Measurements from ENCODE around the gene PHLDA3. TPM values are rescaled to one million over a fixed set of nuclear protein-coding genes. Genes with fewer than 3 reads are reported as not detected.
A peak's percentile ranks its signal among the peaks of the same experiment; 100 is the strongest.
"Not testable (repeated sequence)": the region's sequence is repeated elsewhere in the genome, so short reads cannot be mapped to it uniquely, and the experiment has no call there.

PHLDA3 gene
- total RNA-seq, 5 donors from 2014 or later (not counting 1 experiment from before 2014, with no cell fraction given), result 0.83 to 5.8 (median 3.6) TPM

DNA sequence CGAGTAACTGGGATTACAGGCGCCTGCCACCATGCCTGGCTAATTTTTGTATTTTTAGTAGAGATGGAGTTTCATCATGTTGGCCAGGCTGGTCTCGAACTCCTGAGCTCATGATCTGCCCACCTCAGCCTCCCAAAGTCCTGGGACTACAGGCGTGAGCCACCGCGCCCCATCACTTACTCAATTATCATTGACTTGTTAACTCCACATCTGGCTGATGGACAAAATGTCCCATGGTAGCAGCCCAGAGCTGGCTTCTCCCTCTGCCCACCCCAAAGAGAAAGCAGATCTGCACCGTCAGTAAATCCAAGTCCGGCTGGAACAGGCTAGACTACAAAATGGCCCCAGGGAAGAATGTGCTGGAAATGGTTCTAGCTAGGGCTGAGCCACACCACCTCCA is 3.3 kb upstream of the PHLDA3 start:
- H3K4me3 Mint-ChIP-seq; H3K4me1 ChIP-seq (ENCODE audit: control insufficient read depth in 1 of 2, extremely low read depth in 1 of 2, insufficient read depth in 2 of 2, low read length in 2 of 2); ATAC-seq (replicated peaks in 1 of 4); H3K36me3 ChIP-seq (ENCODE audit: control insufficient read depth in 2 of 2, extremely low read depth in 1 of 2, insufficient read depth in 1 of 2, low read length in 1 of 2); H3K27ac Mint-ChIP-seq; H3K36me3 Mint-ChIP-seq; H3K9me3 ChIP-seq; H3K27ac ChIP-seq (ENCODE audit: low read length); H3K4me3 ChIP-seq (ENCODE audit: control insufficient read depth in 1 of 2, extremely low read depth in 1 of 2, low read length in 1 of 2); POLR2A ChIA-PET; H3K9me3 Mint-ChIP-seq; DNase-seq: not testable (repeated sequence)
- Mint-ChIP-seq H3K27me3 (peaks cover 43 to 62% of the 10 kb centered on the region in 2 donors), H3K4me1 (peaks cover 6 to 17% (median 11%) of the 10 kb centered on the region in 3 donors)
- no CpG with 5 or more reads among the region's 8 CpGs for WGBS (ENCODE audit: insufficient coverage)
- peaks cover 0 to 46% of the 10 kb centered on the region in 2 experiments for H3K27me3 ChIP-seq (replicated peaks in 1 of 2; ENCODE audit: control insufficient read depth in 2 of 2, extremely low read depth in 1 of 2, insufficient read depth in 2 of 2, low read length in 1 of 2)
- CTCF ChIA-PET, result interaction anchor here in 1 of 2 donors (0.7 kb wide), 1 partner anchor 10 kb away, joined by 5 read pairs; no protein-coding TSS in a partner anchor

DNA sequence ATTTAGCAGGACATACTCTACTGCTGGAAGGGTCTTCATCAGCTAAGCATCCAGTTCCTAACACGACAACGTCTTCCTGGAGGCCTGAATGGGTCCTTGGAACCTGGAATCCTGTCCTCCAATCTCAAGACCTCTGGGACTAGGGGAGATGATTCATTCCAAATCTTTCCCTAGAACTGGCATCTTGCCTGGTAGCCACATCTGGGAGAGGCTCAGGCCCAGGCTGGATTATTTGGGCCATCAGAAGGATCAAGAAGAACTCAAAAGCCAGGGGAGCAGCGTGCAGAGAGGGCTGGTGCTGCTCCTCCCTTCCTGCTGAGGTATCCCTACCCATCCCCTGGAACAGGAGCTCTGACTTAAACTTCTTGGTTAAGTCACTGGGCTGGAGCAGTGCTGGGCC is 2.8 kb upstream of the PHLDA3 start:
- ChIA-PET CTCF (interaction anchor here in 1 of 2 donors (0.6 kb wide), 1 partner anchor 42 kb away, joined by 5 read pairs; no protein-coding TSS in a partner anchor), POLR2A (no interaction called here)
- no peak for ATAC-seq (replicated peaks in 1 of 4)

DNA sequence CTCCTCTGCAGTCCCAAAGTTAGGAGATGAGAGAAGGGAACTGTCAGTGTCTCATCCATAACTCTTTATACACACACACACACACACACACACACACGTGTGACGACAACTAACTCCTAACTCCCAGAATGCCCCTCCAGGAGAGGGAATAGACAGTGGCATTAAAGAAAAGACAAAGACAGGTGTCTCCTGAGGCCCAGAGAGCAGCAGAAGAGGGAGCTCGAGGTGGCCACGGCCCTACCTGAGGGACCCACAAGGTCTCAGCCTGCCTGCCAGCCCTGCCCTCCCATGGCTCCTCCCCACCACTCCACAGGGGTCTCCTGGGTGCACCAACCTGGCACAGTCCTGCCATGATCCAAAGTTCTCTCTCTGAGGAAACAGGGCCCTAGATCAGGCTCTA is 1.6 kb upstream of the PHLDA3 start:
- Mint-ChIP-seq H3K4me3 (peak overlapping the region in 2 of 3 donors; percentile 65 to 69), H3K9me3 (no peaks in the 10 kb centered on the region), H3K27me3 (peaks cover 40 to 58% of the 10 kb centered on the region in 2 donors), H3K4me1 (peaks cover 6 to 17% (median 11%) of the 10 kb centered on the region in 3 donors), H3K36me3 (no peaks in the 10 kb centered on the region), H3K27ac (no peak overlapping the region)
- POLR2A ChIA-PET, result no interaction called here
- Histone ChIP-seq H3K36me3 (ENCODE audit: control insufficient read depth in 2 of 2, extremely low read depth in 1 of 2, insufficient read depth in 1 of 2, low read length in 1 of 2) (no peaks in the 10 kb centered on the region), H3K27me3 (replicated peaks in 1 of 2; ENCODE audit: control insufficient read depth in 2 of 2, extremely low read depth in 1 of 2, insufficient read depth in 2 of 2, low read length in 1 of 2) (peaks cover 0 to 43% of the 10 kb centered on the region in 2 experiments), H3K9me3 (no peaks in the 10 kb centered on the region), H3K4me1 (ENCODE audit: control insufficient read depth in 1 of 2, extremely low read depth in 1 of 2, insufficient read depth in 2 of 2, low read length in 2 of 2) (peaks cover 0 to 7% of the 10 kb centered on the region in 2 experiments), H3K4me3 (ENCODE audit: control insufficient read depth in 1 of 2, extremely low read depth in 1 of 2, low read length in 1 of 2) (no peak overlapping the region), H3K27ac (ENCODE audit: low read length) (no peak overlapping the region)
- CTCF ChIA-PET, result no interaction called here
- WGBS (ENCODE audit: insufficient coverage), result 38% methylated on average over 2 of the region's 4 CpGs
- no peak for ATAC-seq (replicated peaks in 1 of 4)
- DNase-seq, result no peak

More for the DNA sequence above, 2.8 kb upstream of the PHLDA3 start:
- DNase-seq, result no peak
- Histone ChIP-seq H3K9me3 (no peaks in the 10 kb centered on the region), H3K4me3 (ENCODE audit: control insufficient read depth in 1 of 2, extremely low read depth in 1 of 2, low read length in 1 of 2) (no peak overlapping the region), H3K27ac (ENCODE audit: low read length) (no peak overlapping the region), H3K36me3 (ENCODE audit: control insufficient read depth in 2 of 2, extremely low read depth in 1 of 2, insufficient read depth in 1 of 2, low read length in 1 of 2) (no peaks in the 10 kb centered on the region), H3K4me1 (ENCODE audit: control insufficient read depth in 1 of 2, extremely low read depth in 1 of 2, insufficient read depth in 2 of 2, low read length in 2 of 2) (peaks cover 0 to 7% of the 10 kb centered on the region in 2 experiments), H3K27me3 (replicated peaks in 1 of 2; ENCODE audit: control insufficient read depth in 2 of 2, extremely low read depth in 1 of 2, insufficient read depth in 2 of 2, low read length in 1 of 2) (peaks cover 0 to 48% of the 10 kb centered on the region in 2 experiments)
- Mint-ChIP-seq H3K4me1 (peaks cover 6 to 17% (median 11%) of the 10 kb centered on the region in 3 donors), H3K4me3 (no peak overlapping the region), H3K27ac (no peak overlapping the region), H3K27me3 (peaks cover 43 to 61% of the 10 kb centered on the region in 2 donors), H3K36me3 (no peaks in the 10 kb centered on the region), H3K9me3 (no peaks in the 10 kb centered on the region)
- WGBS (ENCODE audit: insufficient coverage), result 57% methylated on average over 1 of the region's 3 CpGs

DNA sequence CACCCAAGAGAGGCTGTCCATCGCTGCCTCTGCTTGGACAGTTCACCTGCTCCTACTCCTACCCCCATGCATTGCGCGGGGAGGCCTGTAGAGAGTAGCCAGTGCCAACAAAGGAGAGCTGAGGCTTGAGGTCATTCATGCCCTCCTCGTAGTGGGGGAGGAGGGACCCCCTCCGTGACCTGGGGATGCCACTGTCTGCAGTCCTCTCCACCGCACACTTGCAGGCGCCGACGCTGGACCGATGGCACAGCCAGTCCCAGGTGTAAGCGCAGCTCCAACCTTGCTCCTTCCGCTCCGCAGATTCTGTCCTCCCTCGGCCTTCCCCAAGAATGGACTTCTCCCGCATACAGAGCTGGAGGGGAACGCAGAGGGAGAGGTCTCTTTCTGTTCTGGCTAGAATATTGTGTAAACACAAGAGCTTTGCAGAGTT is 672 bp upstream of the PHLDA3 start:
- no peak overlapping the region for H3K4me3 ChIP-seq (ENCODE audit: control insufficient read depth in 1 of 2, extremely low read depth in 1 of 2, low read length in 1 of 2)
- no peak for ATAC-seq (replicated peaks in 1 of 4)
- H3K27ac Mint-ChIP-seq, result no peak overlapping the region
- no peak overlapping the region for H3K27ac ChIP-seq (ENCODE audit: low read length)
- H3K27me3 ChIP-seq (replicated peaks in 1 of 2; ENCODE audit: control insufficient read depth in 2 of 2, extremely low read depth in 1 of 2, insufficient read depth in 2 of 2, low read length in 1 of 2), result peaks cover 0 to 43% of the 10 kb centered on the region in 2 experiments
- no peaks in the 10 kb centered on the region for H3K9me3 ChIP-seq
- H3K4me3 Mint-ChIP-seq, result peak overlapping the region; percentile 53 to 69 (median 65)
- ChIA-PET POLR2A (no interaction called here), CTCF (interaction anchor here in 1 of 2 donors (0.6 kb wide), 1 partner anchor 14 kb away, joined by 6 read pairs; no protein-coding TSS in a partner anchor)
- H3K4me1 Mint-ChIP-seq, result peaks cover 6 to 17% (median 11%) of the 10 kb centered on the region in 3 donors
- no peaks in the 10 kb centered on the region for H3K36me3 Mint-ChIP-seq
- no peaks in the 10 kb centered on the region for H3K36me3 ChIP-seq (ENCODE audit: control insufficient read depth in 2 of 2, extremely low read depth in 1 of 2, insufficient read depth in 1 of 2, low read length in 1 of 2)
- peaks cover 40 to 61% of the 10 kb centered on the region in 2 donors for H3K27me3 Mint-ChIP-seq
- WGBS (ENCODE audit: insufficient coverage), result 73% methylated on average over 8 of the region's 16 CpGs
- H3K4me1 ChIP-seq (ENCODE audit: control insufficient read depth in 1 of 2, extremely low read depth in 1 of 2, insufficient read depth in 2 of 2, low read length in 2 of 2), result peaks cover 0 to 7% of the 10 kb centered on the region in 2 experiments
- DNase-seq, result no peak
- no peaks in the 10 kb centered on the region for H3K9me3 Mint-ChIP-seq

DNA sequence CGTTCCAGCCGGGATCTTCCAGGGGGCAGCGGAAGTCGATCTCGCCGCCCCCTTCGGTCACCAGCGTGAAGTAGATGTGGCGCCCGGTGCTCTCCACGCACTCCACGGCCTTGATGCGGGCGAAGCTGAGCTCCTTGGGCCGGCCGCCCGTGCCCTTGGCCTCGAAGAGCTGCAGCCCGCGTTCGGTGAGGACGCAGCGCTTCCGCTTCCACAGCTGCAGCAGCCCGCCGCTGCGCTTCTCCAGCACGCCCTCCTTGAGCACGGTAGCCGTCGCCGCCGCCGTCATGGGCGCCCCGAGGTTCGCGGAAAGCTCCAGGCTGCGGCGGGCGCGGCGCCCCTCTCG is 516 bp downstream of the PHLDA3 start:
- Mint-ChIP-seq H3K9me3 (no peaks in the 10 kb centered on the region), H3K27me3 (peaks cover 37 to 56% of the 10 kb centered on the region in 2 donors), H3K4me1 (peaks cover 6 to 17% (median 11%) of the 10 kb centered on the region in 3 donors), H3K27ac (no peak overlapping the region), H3K36me3 (no peaks in the 10 kb centered on the region), H3K4me3 (peak overlapping the region; percentile 53 to 69 (median 66))
- Histone ChIP-seq H3K4me3 (ENCODE audit: control insufficient read depth in 1 of 2, extremely low read depth in 1 of 2, low read length in 1 of 2) (no peak overlapping the region), H3K4me1 (ENCODE audit: control insufficient read depth in 1 of 2, extremely low read depth in 1 of 2, insufficient read depth in 2 of 2, low read length in 2 of 2) (peaks cover 0 to 7% of the 10 kb centered on the region in 2 experiments), H3K27ac (ENCODE audit: low read length) (no peak overlapping the region), H3K27me3 (replicated peaks in 1 of 2; ENCODE audit: control insufficient read depth in 2 of 2, extremely low read depth in 1 of 2, insufficient read depth in 2 of 2, low read length in 1 of 2) (peaks cover 0 to 43% of the 10 kb centered on the region in 2 experiments), H3K9me3 (no peaks in the 10 kb centered on the region), H3K36me3 (ENCODE audit: control insufficient read depth in 2 of 2, extremely low read depth in 1 of 2, insufficient read depth in 1 of 2, low read length in 1 of 2) (no peaks in the 10 kb centered on the region)
- ChIA-PET CTCF (interaction anchor here in 1 of 2 donors (0.5 kb wide), 1 partner anchor 21 kb away, joined by 3 read pairs; no protein-coding TSS in a partner anchor), POLR2A (no interaction called here)
- ATAC-seq (replicated peaks in 1 of 4) (peak; percentile 39 to 50 (median 42)), DNase-seq (no peak)
- WGBS (ENCODE audit: insufficient coverage), result 10% methylated on average over 44 of the region's 44 CpGs

DNA sequence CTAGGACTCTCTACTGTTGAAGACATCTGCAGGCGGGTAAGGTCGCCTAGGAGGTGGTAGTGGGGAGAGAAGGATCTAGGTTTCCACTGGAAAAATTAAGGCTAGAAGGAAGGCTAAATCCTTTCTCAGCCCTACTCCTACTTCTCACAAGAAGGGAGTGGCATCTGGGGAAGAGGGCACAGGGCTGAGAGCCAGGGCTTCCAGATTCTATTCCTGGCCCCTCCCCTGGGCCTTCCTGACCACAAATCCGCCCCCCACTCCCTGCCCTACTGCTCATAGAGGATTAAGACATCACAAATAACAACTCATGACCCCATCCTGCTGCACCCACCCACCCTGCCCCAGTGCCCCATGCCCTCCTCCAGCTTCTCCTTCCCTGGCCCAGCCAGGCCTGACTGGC is 2.5 kb downstream of the PHLDA3 start:
- H3K27ac ChIP-seq (ENCODE audit: low read length), result no peak overlapping the region
- DNase-seq, result no peak
- no peaks in the 10 kb centered on the region for H3K9me3 Mint-ChIP-seq
- CTCF ChIA-PET, result interaction anchor here in 1 of 2 donors (0.7 kb wide), 1 partner anchor 18 kb away, joined by 3 read pairs; no protein-coding TSS in a partner anchor
- peaks cover 6 to 17% (median 11%) of the 10 kb centered on the region in 3 donors for H3K4me1 Mint-ChIP-seq
- no peak overlapping the region for H3K4me3 Mint-ChIP-seq
- H3K36me3 ChIP-seq (ENCODE audit: control insufficient read depth in 2 of 2, extremely low read depth in 1 of 2, insufficient read depth in 1 of 2, low read length in 1 of 2), result no peaks in the 10 kb centered on the region
- peaks cover 25 to 41% of the 10 kb centered on the region in 2 donors for H3K27me3 Mint-ChIP-seq
- ATAC-seq (replicated peaks in 1 of 4), result no peak
- POLR2A ChIA-PET, result no interaction called here
- H3K4me1 ChIP-seq (ENCODE audit: control insufficient read depth in 1 of 2, extremely low read depth in 1 of 2, insufficient read depth in 2 of 2, low read length in 2 of 2), result peaks cover 0 to 7% of the 10 kb centered on the region in 2 experiments
- H3K9me3 ChIP-seq, result no peaks in the 10 kb centered on the region
- peaks cover 0 to 39% of the 10 kb centered on the region in 2 experiments for H3K27me3 ChIP-seq (replicated peaks in 1 of 2; ENCODE audit: control insufficient read depth in 2 of 2, extremely low read depth in 1 of 2, insufficient read depth in 2 of 2, low read length in 1 of 2)
- H3K27ac Mint-ChIP-seq, result no peak overlapping the region
- 44% methylated on average over 1 of the region's 3 CpGs for WGBS (ENCODE audit: insufficient coverage)
- H3K36me3 Mint-ChIP-seq, result no peaks in the 10 kb centered on the region
- H3K4me3 ChIP-seq (ENCODE audit: control insufficient read depth in 1 of 2, extremely low read depth in 1 of 2, low read length in 1 of 2), result no peak overlapping the region
